HepG2 (cell line): Measurements from ENCODE around the gene NEDD4L. TPM values are rescaled to one million over a fixed set of nuclear protein-coding genes. Genes with fewer than 3 reads are reported as not detected.
A peak's percentile ranks its signal among the peaks of the same experiment; 100 is the strongest.

Experiments
- AHR ChIP-seq: IDR thresholded peaks from 2 replicates; pipeline ENCODE4 v1.6.1; 2018; ENCODE audit warnings: missing genetic modification reagents, missing compliant biosample characterization
- BRF2 ChIP-seq: sonication (generic); formaldehyde crosslinking; IDR thresholded peaks from 2 replicates; pipeline ENCODE4 v1.8.1; 2022; ENCODE audit warnings: mild to moderate bottlenecking, missing genetic modification reagents
- GABPA ChIP-seq, 2 experiments: IDR thresholded peaks; 2 replicates each; pipeline ENCODE4 v1.6.1; 2011 to 2016; ENCODE audit warnings: low read depth in 2 of 2, low read length in 1 of 2, missing biosample characterization in 1 of 2, missing genetic modification characterization in 1 of 2
- GLI4 ChIP-seq: sonication (generic); formaldehyde crosslinking; IDR thresholded peaks from 2 replicates; pipeline ENCODE4 v1.5.1; 2020; ENCODE audit warnings: missing genetic modification reagents, mild to moderate bottlenecking, moderate library complexity, borderline replicate concordance
- GTF3A ChIP-seq: sonication (generic); formaldehyde crosslinking; conservative IDR thresholded peaks from 2 replicates; pipeline ENCODE4 v1.4.0; 2020; ENCODE audit warnings: mild to moderate bottlenecking, missing genetic modification reagents
- HIVEP1 ChIP-seq: sonication (generic); formaldehyde crosslinking; IDR thresholded peaks from 2 replicates; pipeline ENCODE4 v1.4.0; 2020; ENCODE audit warnings: mild to moderate bottlenecking, missing genetic modification reagents
- MED13 ChIP-seq: sonication (generic); formaldehyde crosslinking; IDR thresholded peaks from 2 replicates; pipeline ENCODE4 v1.5.0; 2020; ENCODE audit warnings: missing genetic modification reagents
- NFKB2 ChIP-seq: sonication (generic); formaldehyde crosslinking; IDR thresholded peaks from 2 replicates; pipeline ENCODE4 v1.4.0; 2020; ENCODE audit warnings: missing genetic modification reagents, borderline replicate concordance
- NR1H2 ChIP-seq: sonication (generic); formaldehyde crosslinking; IDR thresholded peaks from 2 replicates; pipeline ENCODE4 v1.8.1; 2022; ENCODE audit warnings: low read depth, missing genetic modification reagents, borderline replicate concordance
- RBAK ChIP-seq: sonication (generic); formaldehyde crosslinking; IDR thresholded peaks from 2 replicates; pipeline ENCODE4 v1.5.1; 2020; ENCODE audit warnings: mild to moderate bottlenecking, missing genetic modification reagents
- USF2 ChIP-seq, 2 experiments: sonication (generic) in 1 of 2; formaldehyde crosslinking in 1 of 2; IDR thresholded peaks; 2 replicates each; pipeline versions ENCODE4 v1.5.1 to v1.6.1; 2011 to 2020; ENCODE audit warnings: borderline replicate concordance in 1 of 2, low read depth in 1 of 2, low read length in 1 of 2, mild to moderate bottlenecking in 1 of 2, missing genetic modification reagents in 1 of 2, moderate library complexity in 1 of 2
- ZNF225 ChIP-seq: sonication (generic); formaldehyde crosslinking; IDR thresholded peaks from 2 replicates; pipeline ENCODE4 v1.4.0; 2020; ENCODE audit warnings: mild to moderate bottlenecking, missing genetic modification reagents
- ZNF264 ChIP-seq: sonication (generic); formaldehyde crosslinking; IDR thresholded peaks from 2 replicates; pipeline ENCODE4 v1.4.0; 2020; ENCODE audit warnings: missing genetic modification reagents
- ZNF282 ChIP-seq: fragments of 450-650 bp; IDR thresholded peaks from 2 replicates; pipeline ENCODE4 v1.6.1; 2018; ENCODE audit not compliant: partially characterized antibody
- ZNF33B ChIP-seq: sonication (generic); formaldehyde crosslinking; IDR thresholded peaks from 2 replicates; pipeline ENCODE4 v1.5.1; 2020; ENCODE audit warnings: mild to moderate bottlenecking, missing genetic modification reagents
- ZNF431 ChIP-seq: sonication (generic); formaldehyde crosslinking; IDR thresholded peaks from 2 replicates; pipeline ENCODE4 v1.9.0; 2022; ENCODE audit warnings: missing genetic modification reagents, low read depth, mild to moderate bottlenecking, borderline replicate concordance
- ZNF644 ChIP-seq: IDR thresholded peaks from 2 replicates; pipeline ENCODE4 v1.6.1; 2016; ENCODE audit warnings: low read depth
- polyA plus RNA-seq, 8 experiments: library from polyadenylated mRNA; depleted of rRNA in 3 of 8; stranded (reverse) in 7 of 8; unstranded in 1 of 8; fragments of >200 nt; fragmentation: Illumina TruSeq in 4 of 8; extraction: Trizol in 4 of 8; gene quantifications; 2 replicates each; pipeline versions ENCODE4 v1.2.1 to v1.2.3, GENCODE V29; 2011 to 2016; ENCODE audit warnings: low read depth in 4 of 8, missing spikeins in 1 of 8, mixed read lengths in 1 of 8; ENCODE audit not compliant: insufficient read depth in 1 of 8
- total RNA-seq, 5 experiments: library from RNA; depleted of rRNA; stranded (reverse); fragments of >200 nt; fragmentation: Illumina TruSeq; extraction: Trizol; gene quantifications; 2 replicates each; pipeline ENCODE4 v1.2.3, GENCODE V29; 2016; ENCODE audit warnings: low read depth in 1 of 5
- TF ChIP-seq, protein P1 (sequence below): sonication (generic); formaldehyde crosslinking; IDR thresholded peaks from 2 replicates; pipeline ENCODE4 v1.8.1; 2023; ENCODE audit warnings: mild to moderate bottlenecking, missing genetic modification reagents, borderline replicate concordance
- TF ChIP-seq, protein P2 (sequence below): sonication (generic); formaldehyde crosslinking; IDR thresholded peaks from 2 replicates; pipeline ENCODE4 v1.8.1; 2022; ENCODE audit warnings: low read depth, mild to moderate bottlenecking, missing genetic modification reagents
- TF ChIP-seq, protein P3 (sequence below), 2 experiments: sonication (generic) in 1 of 2; formaldehyde crosslinking in 1 of 2; IDR thresholded peaks; 2 replicates each; pipeline versions ENCODE4 v1.4.0 to v1.6.1; 2018 to 2020; ENCODE audit warnings: missing genetic modification reagents in 2 of 2, borderline replicate concordance in 1 of 2, low read depth in 1 of 2, mild to moderate bottlenecking in 1 of 2, missing biosample characterization in 1 of 2

Gene NEDD4L
- total and polyA plus RNA-seq, 2 of the 13 experiments (the other 11 are each of a cell fraction or from before 2014, with no cell fraction given), result 168 to 390 TPM

DNA sequence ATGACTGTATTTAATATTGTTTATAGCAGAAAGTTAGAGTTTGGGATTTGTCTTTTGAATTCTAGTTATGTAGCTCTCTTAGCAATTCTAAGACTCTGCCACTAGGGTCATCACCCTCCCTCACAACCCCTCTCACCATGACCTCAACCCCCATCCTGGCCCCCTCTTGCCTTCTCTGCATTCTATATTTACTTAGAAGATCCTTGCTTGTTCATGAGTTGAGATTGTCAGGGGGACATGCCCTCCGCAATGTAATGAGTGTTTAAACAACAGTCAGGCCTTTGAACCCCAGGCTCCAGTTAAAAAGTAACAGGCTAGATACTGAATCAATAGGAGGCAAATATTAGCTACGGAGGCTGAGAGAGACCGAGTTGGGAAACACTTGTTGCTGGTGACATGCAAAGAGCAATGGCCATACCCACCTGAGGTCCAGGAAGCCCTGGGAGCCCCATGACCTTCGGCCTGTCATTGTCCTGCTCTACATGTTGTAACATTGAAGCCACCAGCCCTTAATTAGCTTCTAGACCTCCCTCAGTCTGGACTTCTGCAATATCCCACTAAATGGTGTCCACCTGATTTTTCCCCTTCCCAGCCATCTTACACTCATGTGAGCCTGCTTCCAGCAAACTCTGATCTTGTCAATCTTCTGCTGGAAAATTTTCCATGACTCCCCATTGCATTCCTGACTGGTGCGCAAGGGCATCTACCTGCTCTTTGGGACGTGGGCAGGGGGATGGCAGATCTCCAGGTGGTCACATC is 363.8 kb downstream of the NEDD4L start (continued):
- TF ChIP-seq USF2 (IDR thresholded peaks at IDR 0.05; ENCODE audit: low read depth, low read length) (peak; percentile 15; the same call in 1 of the 2 replicates), USF2 (CRISPR knock-in tag; IDR thresholded peaks at IDR 0.05; ENCODE audit: borderline replicate concordance) (no peak), BRF2 (CRISPR knock-in tag) (0 out of 2 replicates have a peak, but pooled peaks have one; percentile 46), GABPA (IDR thresholded peaks at IDR 0.05; ENCODE audit: low read depth, low read length) (no peak), GABPA (CRISPR knock-in tag; IDR thresholded peaks at IDR 0.05; ENCODE audit: low read depth) (no peak), ZNF225 (CRISPR knock-in tag) (no peak), AHR (peak; percentile 79), ZNF644 (CRISPR knock-in tag) (peak; percentile 9; the same call in 1 of the 2 replicates), NFKB2 (0 out of 2 replicates have a peak, but pooled peaks have one; percentile 40), ZNF264 (CRISPR knock-in tag) (peak; percentile 92), MED13 (CRISPR knock-in tag) (peak; percentile 100), ZNF33B (CRISPR knock-in tag) (no peak; the same call in 1 of the 2 replicates), ZNF431 (CRISPR knock-in tag) (peak; percentile 70), GTF3A (peak; percentile 51; the same call in 1 of the 2 replicates), HIVEP1 (CRISPR knock-in tag) (no peak), RBAK (CRISPR knock-in tag) (no peak), ZNF282 (no peak), NR1H2 (no peak), GLI4 (CRISPR knock-in tag) (no peak)
- TF ChIP-seq, protein P1, sequence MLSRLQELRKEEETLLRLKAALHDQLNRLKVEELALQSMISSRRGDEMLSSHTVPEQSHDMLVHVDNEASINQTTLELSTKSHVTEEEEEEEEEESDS (CRISPR knock-in tag), result no peak
- TF ChIP-seq, protein P2, sequence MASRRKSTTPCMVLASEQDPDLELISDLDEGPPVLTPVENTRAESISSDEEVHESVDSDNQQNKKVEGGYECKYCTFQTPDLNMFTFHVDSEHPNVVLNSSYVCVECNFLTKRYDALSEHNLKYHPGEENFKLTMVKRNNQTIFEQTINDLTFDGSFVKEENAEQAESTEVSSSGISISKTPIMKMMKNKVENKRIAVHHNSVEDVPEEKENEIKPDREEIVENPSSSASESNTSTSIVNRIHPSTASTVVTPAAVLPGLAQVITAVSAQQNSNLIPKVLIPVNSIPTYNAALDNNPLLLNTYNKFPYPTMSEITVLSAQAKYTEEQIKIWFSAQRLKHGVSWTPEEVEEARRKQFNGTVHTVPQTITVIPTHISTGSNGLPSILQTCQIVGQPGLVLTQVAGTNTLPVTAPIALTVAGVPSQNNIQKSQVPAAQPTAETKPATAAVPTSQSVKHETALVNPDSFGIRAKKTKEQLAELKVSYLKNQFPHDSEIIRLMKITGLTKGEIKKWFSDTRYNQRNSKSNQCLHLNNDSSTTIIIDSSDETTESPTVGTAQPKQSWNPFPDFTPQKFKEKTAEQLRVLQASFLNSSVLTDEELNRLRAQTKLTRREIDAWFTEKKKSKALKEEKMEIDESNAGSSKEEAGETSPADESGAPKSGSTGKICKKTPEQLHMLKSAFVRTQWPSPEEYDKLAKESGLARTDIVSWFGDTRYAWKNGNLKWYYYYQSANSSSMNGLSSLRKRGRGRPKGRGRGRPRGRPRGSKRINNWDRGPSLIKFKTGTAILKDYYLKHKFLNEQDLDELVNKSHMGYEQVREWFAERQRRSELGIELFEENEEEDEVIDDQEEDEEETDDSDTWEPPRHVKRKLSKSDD (CRISPR knock-in tag), result peak; percentile 16; the same call in 1 of the 2 replicates
- TF ChIP-seq, protein P3, sequence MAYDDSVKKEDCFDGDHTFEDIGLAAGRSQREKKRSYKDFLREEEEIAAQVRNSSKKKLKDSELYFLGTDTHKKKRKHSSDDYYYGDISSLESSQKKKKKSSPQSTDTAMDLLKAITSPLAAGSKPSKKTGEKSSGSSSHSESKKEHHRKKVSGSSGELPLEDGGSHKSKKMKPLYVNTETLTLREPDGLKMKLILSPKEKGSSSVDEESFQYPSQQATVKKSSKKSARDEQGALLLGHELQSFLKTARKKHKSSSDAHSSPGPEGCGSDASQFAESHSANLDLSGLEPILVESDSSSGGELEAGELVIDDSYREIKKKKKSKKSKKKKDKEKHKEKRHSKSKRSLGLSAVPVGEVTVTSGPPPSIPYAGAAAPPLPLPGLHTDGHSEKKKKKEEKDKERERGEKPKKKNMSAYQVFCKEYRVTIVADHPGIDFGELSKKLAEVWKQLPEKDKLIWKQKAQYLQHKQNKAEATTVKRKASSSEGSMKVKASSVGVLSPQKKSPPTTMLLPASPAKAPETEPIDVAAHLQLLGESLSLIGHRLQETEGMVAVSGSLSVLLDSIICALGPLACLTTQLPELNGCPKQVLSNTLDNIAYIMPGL (CRISPR knock-in tag; IDR thresholded peaks at IDR 0.05; ENCODE audit: borderline replicate concordance in 1 of 2, low read depth in 1 of 2), result peak; percentile 32 to 39; a peak in 3 of 4 replicates
